Heart right ventricle (tissue), 16 donors: Measurements from ENCODE around the gene KLF11. TPM values are rescaled to one million over a fixed set of nuclear protein-coding genes. Genes with fewer than 3 reads are reported as not detected.

Experiments used
- ATAC-seq, 8 donors: fragments of 200-7000 bp; cut with Tn5 transposase; one replicate each; pipeline ENCODE4 v1.9.1; 2020; ENCODE audit warnings: mild to moderate bottlenecking in 8 of 8, moderate library complexity in 8 of 8, moderate number of reproducible peaks in 1 of 8
- DNase-seq, 2 donors: peaks; one replicate each; pipeline ENCODE4 v3.0.0-alpha.2; 2020
- H3K27ac ChIP-seq, 10 donors: fragments of 200-600 bp; sonication (generic) in 2 of 10; one replicate each; pipeline versions ENCODE4 v1.5.0 to v1.8.0; 2020 to 2022; ENCODE audit warnings: mild to moderate bottlenecking in 3 of 10
- H3K27me3 ChIP-seq, 7 donors: fragments of 200-600 bp; one replicate each; pipeline ENCODE4 v1.8.0; 2021 to 2022; ENCODE audit warnings: mild to moderate bottlenecking in 2 of 7
- H3K36me3 ChIP-seq, 9 donors: fragments of 200-600 bp; sonication (generic) in 1 of 9; one replicate each; pipeline versions ENCODE4 v1.5.0 to v1.8.0; 2020 to 2022; ENCODE audit warnings: mild to moderate bottlenecking in 2 of 9
- H3K4me1 ChIP-seq, 9 donors: fragments of 200-600 bp; sonication (generic) in 1 of 9; one replicate each; pipeline versions ENCODE4 v1.5.0 to v1.8.0; 2020 to 2022; ENCODE audit warnings: mild to moderate bottlenecking in 4 of 9
- H3K4me3 ChIP-seq, 10 donors: fragments of 200-600 bp; sonication (generic) in 2 of 10; one replicate each; pipeline versions ENCODE4 v1.5.0 to v1.8.0; 2020 to 2022; ENCODE audit warnings: mild to moderate bottlenecking in 7 of 10, moderate library complexity in 2 of 10
- H3K9me3 ChIP-seq, 11 donors: fragments of 200-600 bp in 10 of 11; sonication (generic) in 2 of 11; one replicate each; pipeline versions ENCODE4 v1.5.0 to v1.8.0; 2013 to 2022; ENCODE audit warnings: mild to moderate bottlenecking in 2 of 11, control low read depth in 1 of 11, moderate library complexity in 1 of 11
- WGBS, 2 donors: extraction: QIAGEN DNeasy Blood & Tissue Kit; methylation state at CpG; one replicate each; pipeline ENCODE4 v1.1.7; 2013; ENCODE audit warnings: inconsistent platforms in 1 of 2; 5-methylcytosine and 5-hydroxymethylcytosine counted together
- intact Hi-C, 10 donors: fragments of 100-400 bp; cut with DNase I; formaldehyde crosslinking; loops; one replicate each; pipeline versions ENCODE4 v1.11.1 to v1.14.2; 2022
- polyA plus RNA-seq, 2 donors: library from polyadenylated mRNA; stranded (reverse); fragments of 200-250 nt; gene quantifications; one replicate each; pipeline ENCODE4 v1.2.3, GENCODE V29; 2013
- total RNA-seq, 10 donors: library from RNA; stranded (reverse); fragmentation: NEBNext Ultra II Directional in 3 of 10; extraction: Animal tissue kit (Norgen Biotek cat#: 25700) in 3 of 10; gene quantifications; one replicate each; pipeline versions ENCODE4 v1.2.1 to v1.2.4, GENCODE V29; 2021 to 2023
- TF ChIP-seq, protein P1 (sequence below), 9 donors: fragments of 200-600 bp; sonication (generic) in 2 of 9; IDR thresholded peaks; one replicate each; pipeline versions ENCODE4 v1.5.0 to v1.8.0; 2021 to 2022; ENCODE audit warnings: antibody characterized with exemption in 9 of 9, mild to moderate bottlenecking in 5 of 9, moderate library complexity in 1 of 9
- donor health status: Arrhythmogenic right ventricular cardiomyopathy.
- donor health status: ischemic (EF 13 %, LVEDD 7.1; RV severe dilation, severe dysfunction).
- donor health status: healthy with polysubstance abuse.
- donor health status: DM: no; HTN: yes; CAD: no.
- donor health status: DM: no; HTN: no; CAD: no.
- donor health status: ischemic (EF 25% LVEDD 6.9; RV normal size, moderate dysfunction).
- donor health status: ischemic (EF 25% LVEDD 5.7; RV mildly dilated, moderate dysfunction).
- donor health status: healthy.
- donor health status: DM: yes; HTN: yes; CAD: no.
- donor health status: Ischemic cardiomyopathy.
- donor health status: ischemic (EF 35%, LVEDD 5.7; RV mildly dilated, moderate dysfunction).
- donor health status: nonischemic (EF 11% LVEDD 7.7; RV severe dilation, severe dysfunction).
- donor health status: DM: yes; HTN: yes; CAD: no.
- donor health status: PGD.
- donor health status: ischemic (EF 29% LVEDD 5.4; RV normal size, mild dysfunction).
- donor health status: nonischemic (EF 23%, LVEDD 6.1; RV moderate dilation, normal function).

KLF11 gene
- total and polyA plus RNA-seq, 12 donors = 6.1 to 33.7 (median 19.3) TPM

DNA sequence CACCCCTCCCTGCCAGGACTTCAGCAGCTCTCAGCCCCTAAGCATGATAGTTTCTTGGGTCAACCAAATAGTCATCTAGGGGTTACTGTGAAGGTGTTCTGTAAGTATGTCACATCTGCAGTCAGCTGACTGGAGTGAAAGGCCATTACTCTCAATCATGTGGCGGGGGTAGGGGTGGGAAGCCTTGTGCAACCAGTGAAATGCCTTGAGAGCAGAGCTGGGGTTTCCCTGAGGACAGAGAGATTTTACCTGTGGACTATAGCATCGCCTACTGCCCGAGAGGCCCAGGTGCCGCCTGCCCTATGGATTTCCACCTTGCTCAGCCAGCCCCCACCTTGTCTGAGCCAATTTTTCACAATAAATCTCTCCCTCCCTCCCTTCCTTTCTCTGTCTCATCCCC lies 20.9 kb upstream of the KLF11 start:
- no peaks in the 10 kb centered on the region for H3K36me3 ChIP-seq
- WGBS, 2 donors = 96 to 97% methylated on average over 4 of the region's 4 CpGs
- no peak overlapping the region for H3K4me3 ChIP-seq
- intact Hi-C loops = no loop called here
- peaks cover 0 to 14% (median 0%) of the 10 kb centered on the region in 9 donors for H3K4me1 ChIP-seq
- H3K27ac ChIP-seq = no peak overlapping the region
- TF ChIP-seq, protein P1, sequence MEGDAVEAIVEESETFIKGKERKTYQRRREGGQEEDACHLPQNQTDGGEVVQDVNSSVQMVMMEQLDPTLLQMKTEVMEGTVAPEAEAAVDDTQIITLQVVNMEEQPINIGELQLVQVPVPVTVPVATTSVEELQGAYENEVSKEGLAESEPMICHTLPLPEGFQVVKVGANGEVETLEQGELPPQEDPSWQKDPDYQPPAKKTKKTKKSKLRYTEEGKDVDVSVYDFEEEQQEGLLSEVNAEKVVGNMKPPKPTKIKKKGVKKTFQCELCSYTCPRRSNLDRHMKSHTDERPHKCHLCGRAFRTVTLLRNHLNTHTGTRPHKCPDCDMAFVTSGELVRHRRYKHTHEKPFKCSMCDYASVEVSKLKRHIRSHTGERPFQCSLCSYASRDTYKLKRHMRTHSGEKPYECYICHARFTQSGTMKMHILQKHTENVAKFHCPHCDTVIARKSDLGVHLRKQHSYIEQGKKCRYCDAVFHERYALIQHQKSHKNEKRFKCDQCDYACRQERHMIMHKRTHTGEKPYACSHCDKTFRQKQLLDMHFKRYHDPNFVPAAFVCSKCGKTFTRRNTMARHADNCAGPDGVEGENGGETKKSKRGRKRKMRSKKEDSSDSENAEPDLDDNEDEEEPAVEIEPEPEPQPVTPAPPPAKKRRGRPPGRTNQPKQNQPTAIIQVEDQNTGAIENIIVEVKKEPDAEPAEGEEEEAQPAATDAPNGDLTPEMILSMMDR (IDR thresholded peaks at IDR 0.05) = no peak
- H3K9me3 ChIP-seq = peaks cover 0 to 6% (median 0%) of the 10 kb centered on the region in 11 donors
- DNase-seq = no peak
- H3K27me3 ChIP-seq = no peaks in the 10 kb centered on the region
- no peak for ATAC-seq

DNA sequence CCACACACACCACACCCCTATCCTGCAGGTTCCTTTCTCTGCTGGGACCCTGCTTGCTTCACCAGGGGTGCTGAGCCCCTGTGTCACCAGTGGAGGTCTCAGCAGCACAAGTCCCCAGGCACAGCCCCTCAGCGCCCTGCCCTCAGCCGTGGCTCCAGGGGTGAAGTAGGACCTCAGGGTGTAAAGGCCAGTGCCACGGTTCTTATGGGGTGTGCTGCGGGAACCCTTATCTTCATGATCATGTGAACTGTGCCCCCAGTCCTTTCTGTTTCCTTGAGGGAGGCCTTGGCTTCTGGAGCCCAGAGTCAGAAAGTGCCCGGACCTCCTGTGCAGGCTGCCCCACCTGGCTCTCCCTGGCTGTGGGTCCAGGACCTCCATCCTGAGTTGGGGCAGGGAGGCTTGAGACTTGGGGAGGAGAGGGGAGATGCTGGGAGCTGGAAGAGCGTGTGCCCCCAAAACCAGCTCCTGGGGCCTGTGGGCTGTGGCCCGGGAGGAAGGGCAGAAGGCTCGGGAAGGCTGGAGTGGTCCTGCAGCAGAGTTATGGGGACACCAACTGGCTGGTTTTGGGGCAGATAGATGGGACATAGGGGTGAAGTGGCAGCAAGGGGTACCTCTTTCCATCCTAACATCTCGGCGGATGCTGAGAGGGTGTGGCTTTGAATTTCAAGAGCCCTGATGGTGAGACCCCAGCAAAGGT lies 20.2 kb upstream of the KLF11 start:
- 85 to 91% methylated on average over 10 of the region's 10 CpGs for WGBS, 2 donors
- H3K36me3 ChIP-seq = no peaks in the 10 kb centered on the region
- H3K27me3 ChIP-seq = no peaks in the 10 kb centered on the region
- H3K4me1 ChIP-seq = peaks cover 4 to 18% (median 6%) of the 10 kb centered on the region in 9 donors
- H3K4me3 ChIP-seq = no peak overlapping the region
- intact Hi-C loops = no loop called here
- DNase-seq (no peak), ATAC-seq (no peak)
- H3K9me3 ChIP-seq = no peaks in the 10 kb centered on the region
- no peak overlapping the region for H3K27ac ChIP-seq
- TF ChIP-seq, protein P1 (IDR thresholded peaks at IDR 0.05) = peak in 2 of 9 donors; percentile 12 to 24

DNA sequence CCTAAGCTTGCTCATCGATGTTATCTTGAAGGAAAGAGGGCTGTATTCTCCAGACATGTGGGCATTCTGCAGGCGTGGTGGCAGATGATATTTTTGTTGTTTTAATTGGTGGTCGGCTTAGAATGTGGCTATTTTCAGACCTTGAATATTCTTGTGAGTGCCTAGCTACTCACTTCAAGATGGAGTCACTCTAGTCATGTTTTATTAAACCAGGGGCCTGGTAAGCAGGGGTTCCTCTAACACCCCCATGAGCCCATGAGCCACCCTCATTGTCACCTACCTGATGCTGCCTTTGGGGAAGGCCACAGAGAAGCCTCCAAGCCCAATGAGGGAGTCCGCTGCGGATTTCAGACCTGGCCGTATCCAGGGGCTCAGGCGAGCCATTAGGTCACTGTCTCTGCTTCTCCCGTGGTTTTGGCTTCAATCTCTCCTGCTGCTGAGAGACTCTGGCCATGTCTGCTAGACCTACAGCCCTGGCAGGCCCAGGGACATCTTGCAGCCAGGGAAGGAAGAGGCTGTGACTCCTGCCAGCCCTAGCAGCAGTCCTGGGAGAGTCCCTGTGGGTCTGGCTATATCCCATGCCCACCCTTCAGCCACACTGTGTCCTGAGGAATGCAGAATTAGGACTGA lies 16.3 kb upstream of the KLF11 start:
- H3K4me1 ChIP-seq = peaks cover 14 to 39% (median 31%) of the 10 kb centered on the region in 9 donors
- H3K27me3 ChIP-seq = no peaks in the 10 kb centered on the region
- 85 to 91% methylated on average over 8 of the region's 8 CpGs for WGBS, 2 donors
- no peaks in the 10 kb centered on the region for H3K9me3 ChIP-seq
- intact Hi-C loops = loop anchor here in 1 of 10 donors (5.0 kb wide), 1 partner anchor 40 kb away; no protein-coding TSS in a partner anchor
- no peak overlapping the region for H3K4me3 ChIP-seq
- ATAC-seq (no peak), DNase-seq (no peak)
- TF ChIP-seq, protein P1 (IDR thresholded peaks at IDR 0.05) = no peak
- H3K27ac ChIP-seq = peak overlapping the region in 7 of 10 donors; percentile 80 to 91 (median 83)
- H3K36me3 ChIP-seq = no peaks in the 10 kb centered on the region

DNA sequence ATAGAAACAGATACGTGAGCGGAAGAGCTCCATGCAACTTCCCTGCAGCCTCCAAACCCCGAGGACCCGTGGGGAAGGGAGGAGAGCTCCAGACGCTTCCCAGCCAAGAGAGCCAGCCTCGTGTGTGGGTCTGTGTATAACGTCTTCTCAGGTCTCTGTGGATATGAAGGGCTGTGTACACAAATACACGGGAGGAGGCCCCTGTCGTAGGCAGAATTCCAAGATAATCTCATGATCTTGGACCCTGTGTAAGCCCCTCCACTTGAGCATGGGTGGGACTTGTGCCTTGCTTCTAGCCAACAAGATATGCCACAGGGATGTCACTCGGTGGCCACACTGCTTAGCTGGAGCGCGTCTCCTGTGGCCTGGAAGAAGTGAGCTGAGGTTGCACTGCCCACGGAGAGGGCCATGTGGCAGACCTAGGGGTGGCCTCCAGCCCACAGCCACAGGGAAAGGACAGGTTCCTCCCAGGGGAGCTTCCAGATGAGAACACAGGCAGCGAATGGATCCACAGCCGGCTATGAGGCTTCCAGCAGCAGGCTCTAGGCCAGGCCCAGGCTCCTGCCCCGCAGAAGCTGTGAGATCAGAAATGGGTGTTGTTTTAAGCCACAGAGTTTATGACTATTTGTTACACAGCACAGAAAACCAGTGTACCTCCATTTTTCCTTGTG lies 15.6 kb upstream of the KLF11 start:
- Histone ChIP-seq H3K4me3 (no peak overlapping the region), H3K36me3 (no peaks in the 10 kb centered on the region), H3K27ac (peak overlapping the region in 9 of 10 donors; percentile 65 to 91 (median 83)), H3K4me1 (peaks cover 14 to 39% (median 31%) of the 10 kb centered on the region in 9 donors), H3K27me3 (no peaks in the 10 kb centered on the region), H3K9me3 (no peaks in the 10 kb centered on the region)
- intact Hi-C loops = loop anchor here in 1 of 10 donors (5.0 kb wide), 1 partner anchor 40 kb away; no protein-coding TSS in a partner anchor
- peak in 3 of 8 donors; percentile 3 to 20 (median 8) for ATAC-seq
- TF ChIP-seq, protein P1 (IDR thresholded peaks at IDR 0.05) = no peak
- no peak for DNase-seq
- WGBS, 2 donors = 69 to 72% methylated on average over 16 of the region's 16 CpGs
